ENCODE measurements around the gene CDC20. TPM values are rescaled to one million over a fixed set of nuclear protein-coding genes. Genes with fewer than 3 reads are reported as not detected.

The CDC20 gene
- total and polyA plus RNA-seq, 2 experiments from 2014 or later, result 207 to 252 TPM

DNA sequence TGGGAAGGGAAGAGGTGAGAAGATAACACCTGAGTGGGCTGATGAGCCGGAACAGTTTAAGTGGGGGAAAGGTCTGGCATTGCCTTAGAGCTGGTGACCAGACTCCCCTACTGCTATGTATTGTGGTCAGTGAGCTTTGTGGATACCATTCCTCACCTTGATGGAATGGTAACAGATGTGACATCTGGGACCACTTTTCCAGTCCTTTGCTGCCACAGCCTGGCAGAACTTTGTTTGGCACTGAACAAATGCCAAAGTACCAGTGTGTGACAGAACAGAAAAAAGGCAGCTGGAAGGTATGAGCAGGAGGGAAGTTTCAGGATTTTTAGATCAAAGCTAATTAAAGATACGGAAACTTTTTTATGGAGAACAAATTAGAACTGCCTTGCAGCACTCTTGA, 24.7 kb downstream of the CDC20 start:
- Histone ChIP-seq H2AFZ (no peak overlapping the region), H3K27me3 (ENCODE audit: insufficient read depth) (no peaks in the 10 kb centered on the region), H3K36me3 (ENCODE audit: insufficient read depth) (peaks cover 25% of the 10 kb centered on the region), H3K4me3 (no peak overlapping the region), H4K20me1 (replicated peaks; ENCODE audit: insufficient read depth) (peaks cover 5% of the 10 kb centered on the region; the same call in 1 of the 2 replicates), H3K4me1 (ENCODE audit: insufficient read depth) (peaks cover under 1% of the 10 kb centered on the region; the same call in 1 of the 2 replicates), H3F3A (replicated peaks; ENCODE audit: low read depth) (no peaks in the 10 kb centered on the region), H3K4me2 (no peak overlapping the region), H3K9me2 (ENCODE audit: insufficient read depth) (no peaks in the 10 kb centered on the region), H3K79me2 (replicated peaks; ENCODE audit: insufficient read depth) (peaks cover 12% of the 10 kb centered on the region), H3K27ac (ENCODE audit: low read depth) (no peak overlapping the region)
- Mint-ChIP-seq H3K9me3 (no peaks in the 10 kb centered on the region), H3K27ac (no peak overlapping the region), H3K36me3 (ENCODE audit: low read depth) (peaks cover 39% of the 10 kb centered on the region), H3K4me1 (peaks cover 1% of the 10 kb centered on the region), H3K27me3 (ENCODE audit: insufficient read depth, low read depth, poor library complexity) (peaks cover 3% of the 10 kb centered on the region), H3K4me3 (no peak overlapping the region)
- TF ChIP-seq, protein P1, sequence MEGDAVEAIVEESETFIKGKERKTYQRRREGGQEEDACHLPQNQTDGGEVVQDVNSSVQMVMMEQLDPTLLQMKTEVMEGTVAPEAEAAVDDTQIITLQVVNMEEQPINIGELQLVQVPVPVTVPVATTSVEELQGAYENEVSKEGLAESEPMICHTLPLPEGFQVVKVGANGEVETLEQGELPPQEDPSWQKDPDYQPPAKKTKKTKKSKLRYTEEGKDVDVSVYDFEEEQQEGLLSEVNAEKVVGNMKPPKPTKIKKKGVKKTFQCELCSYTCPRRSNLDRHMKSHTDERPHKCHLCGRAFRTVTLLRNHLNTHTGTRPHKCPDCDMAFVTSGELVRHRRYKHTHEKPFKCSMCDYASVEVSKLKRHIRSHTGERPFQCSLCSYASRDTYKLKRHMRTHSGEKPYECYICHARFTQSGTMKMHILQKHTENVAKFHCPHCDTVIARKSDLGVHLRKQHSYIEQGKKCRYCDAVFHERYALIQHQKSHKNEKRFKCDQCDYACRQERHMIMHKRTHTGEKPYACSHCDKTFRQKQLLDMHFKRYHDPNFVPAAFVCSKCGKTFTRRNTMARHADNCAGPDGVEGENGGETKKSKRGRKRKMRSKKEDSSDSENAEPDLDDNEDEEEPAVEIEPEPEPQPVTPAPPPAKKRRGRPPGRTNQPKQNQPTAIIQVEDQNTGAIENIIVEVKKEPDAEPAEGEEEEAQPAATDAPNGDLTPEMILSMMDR (conservative IDR thresholded peaks at IDR 0.05; ENCODE audit: low read depth in 2 of 2), result 0 out of 4 replicates have a peak, but pooled peaks of 1 of the 2 experiments have one; percentile 23
- TF ChIP-seq EZH2phosphoT487 (IDR thresholded peaks at IDR 0.05; ENCODE audit: unreplicated experiment) (no peak), EZH2 (IDR thresholded peaks at IDR 0.05; ENCODE audit: low read depth, unreplicated experiment) (no peak), NANOG (IDR thresholded peaks at IDR 0.05; ENCODE audit: borderline replicate concordance) (no peak)
- no peak for DNase-seq (ENCODE audit: low spot score)
- ATAC-seq, result no peak

DNA sequence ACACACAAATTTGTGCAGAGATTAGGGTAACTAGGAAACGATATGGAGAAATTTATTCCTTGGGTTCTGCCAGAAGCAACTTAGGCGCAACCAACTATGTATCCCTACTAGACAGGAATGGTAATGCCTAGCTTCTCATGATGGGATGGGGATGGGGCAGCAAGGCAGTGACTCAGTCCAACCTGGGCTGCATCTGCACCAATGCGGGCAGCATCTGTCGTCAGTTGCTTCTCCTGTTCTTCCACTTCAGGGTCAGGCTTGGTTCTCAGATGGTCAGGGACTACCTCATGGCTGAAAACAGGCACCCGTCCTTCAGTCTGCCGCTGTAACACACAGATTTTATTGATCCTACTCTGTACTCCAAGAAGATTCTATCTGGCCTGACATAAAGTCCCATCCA, 27.9 kb downstream of the CDC20 start:
- no peak overlapping the region for H2AFZ ChIP-seq
- peaks cover 11% of the 10 kb centered on the region for H4K20me1 ChIP-seq (replicated peaks; ENCODE audit: insufficient read depth)
- H3K27ac ChIP-seq (ENCODE audit: low read depth), result no peak overlapping the region
- H3K9me2 ChIP-seq (ENCODE audit: insufficient read depth), result no peaks in the 10 kb centered on the region
- peaks cover 15% of the 10 kb centered on the region for H3K4me1 Mint-ChIP-seq
- H3K9me3 Mint-ChIP-seq, result no peaks in the 10 kb centered on the region
- no peak overlapping the region for H3K4me3 ChIP-seq
- ATAC-seq, result no peak
- peaks cover 34% of the 10 kb centered on the region for H3K79me2 ChIP-seq (replicated peaks; ENCODE audit: insufficient read depth)
- H3K36me3 ChIP-seq (ENCODE audit: insufficient read depth), result peaks cover 25% of the 10 kb centered on the region
- no peak overlapping the region for H3K4me2 ChIP-seq
- no peak for DNase-seq (ENCODE audit: low spot score)
- no peaks in the 10 kb centered on the region for H3F3A ChIP-seq (replicated peaks; ENCODE audit: low read depth)
- H3K27me3 Mint-ChIP-seq (ENCODE audit: insufficient read depth, low read depth, poor library complexity), result peaks cover 5% of the 10 kb centered on the region
- no peaks in the 10 kb centered on the region for H3K27me3 ChIP-seq (ENCODE audit: insufficient read depth)
- H3K4me3 Mint-ChIP-seq, result no peak overlapping the region
- H3K4me1 ChIP-seq (ENCODE audit: insufficient read depth), result peaks cover 13% of the 10 kb centered on the region; the same call in 1 of the 2 replicates
- H3K27ac Mint-ChIP-seq, result no peak overlapping the region
- peaks cover 39% of the 10 kb centered on the region for H3K36me3 Mint-ChIP-seq (ENCODE audit: low read depth)
- TF ChIP-seq NANOG (IDR thresholded peaks at IDR 0.05; ENCODE audit: borderline replicate concordance), result no peak
- no peak for TF ChIP-seq ZNF331 (CRISPR knock-in tag; IDR thresholded peaks at IDR 0.05; ENCODE audit: low read depth)
- TF ChIP-seq, protein P2, sequence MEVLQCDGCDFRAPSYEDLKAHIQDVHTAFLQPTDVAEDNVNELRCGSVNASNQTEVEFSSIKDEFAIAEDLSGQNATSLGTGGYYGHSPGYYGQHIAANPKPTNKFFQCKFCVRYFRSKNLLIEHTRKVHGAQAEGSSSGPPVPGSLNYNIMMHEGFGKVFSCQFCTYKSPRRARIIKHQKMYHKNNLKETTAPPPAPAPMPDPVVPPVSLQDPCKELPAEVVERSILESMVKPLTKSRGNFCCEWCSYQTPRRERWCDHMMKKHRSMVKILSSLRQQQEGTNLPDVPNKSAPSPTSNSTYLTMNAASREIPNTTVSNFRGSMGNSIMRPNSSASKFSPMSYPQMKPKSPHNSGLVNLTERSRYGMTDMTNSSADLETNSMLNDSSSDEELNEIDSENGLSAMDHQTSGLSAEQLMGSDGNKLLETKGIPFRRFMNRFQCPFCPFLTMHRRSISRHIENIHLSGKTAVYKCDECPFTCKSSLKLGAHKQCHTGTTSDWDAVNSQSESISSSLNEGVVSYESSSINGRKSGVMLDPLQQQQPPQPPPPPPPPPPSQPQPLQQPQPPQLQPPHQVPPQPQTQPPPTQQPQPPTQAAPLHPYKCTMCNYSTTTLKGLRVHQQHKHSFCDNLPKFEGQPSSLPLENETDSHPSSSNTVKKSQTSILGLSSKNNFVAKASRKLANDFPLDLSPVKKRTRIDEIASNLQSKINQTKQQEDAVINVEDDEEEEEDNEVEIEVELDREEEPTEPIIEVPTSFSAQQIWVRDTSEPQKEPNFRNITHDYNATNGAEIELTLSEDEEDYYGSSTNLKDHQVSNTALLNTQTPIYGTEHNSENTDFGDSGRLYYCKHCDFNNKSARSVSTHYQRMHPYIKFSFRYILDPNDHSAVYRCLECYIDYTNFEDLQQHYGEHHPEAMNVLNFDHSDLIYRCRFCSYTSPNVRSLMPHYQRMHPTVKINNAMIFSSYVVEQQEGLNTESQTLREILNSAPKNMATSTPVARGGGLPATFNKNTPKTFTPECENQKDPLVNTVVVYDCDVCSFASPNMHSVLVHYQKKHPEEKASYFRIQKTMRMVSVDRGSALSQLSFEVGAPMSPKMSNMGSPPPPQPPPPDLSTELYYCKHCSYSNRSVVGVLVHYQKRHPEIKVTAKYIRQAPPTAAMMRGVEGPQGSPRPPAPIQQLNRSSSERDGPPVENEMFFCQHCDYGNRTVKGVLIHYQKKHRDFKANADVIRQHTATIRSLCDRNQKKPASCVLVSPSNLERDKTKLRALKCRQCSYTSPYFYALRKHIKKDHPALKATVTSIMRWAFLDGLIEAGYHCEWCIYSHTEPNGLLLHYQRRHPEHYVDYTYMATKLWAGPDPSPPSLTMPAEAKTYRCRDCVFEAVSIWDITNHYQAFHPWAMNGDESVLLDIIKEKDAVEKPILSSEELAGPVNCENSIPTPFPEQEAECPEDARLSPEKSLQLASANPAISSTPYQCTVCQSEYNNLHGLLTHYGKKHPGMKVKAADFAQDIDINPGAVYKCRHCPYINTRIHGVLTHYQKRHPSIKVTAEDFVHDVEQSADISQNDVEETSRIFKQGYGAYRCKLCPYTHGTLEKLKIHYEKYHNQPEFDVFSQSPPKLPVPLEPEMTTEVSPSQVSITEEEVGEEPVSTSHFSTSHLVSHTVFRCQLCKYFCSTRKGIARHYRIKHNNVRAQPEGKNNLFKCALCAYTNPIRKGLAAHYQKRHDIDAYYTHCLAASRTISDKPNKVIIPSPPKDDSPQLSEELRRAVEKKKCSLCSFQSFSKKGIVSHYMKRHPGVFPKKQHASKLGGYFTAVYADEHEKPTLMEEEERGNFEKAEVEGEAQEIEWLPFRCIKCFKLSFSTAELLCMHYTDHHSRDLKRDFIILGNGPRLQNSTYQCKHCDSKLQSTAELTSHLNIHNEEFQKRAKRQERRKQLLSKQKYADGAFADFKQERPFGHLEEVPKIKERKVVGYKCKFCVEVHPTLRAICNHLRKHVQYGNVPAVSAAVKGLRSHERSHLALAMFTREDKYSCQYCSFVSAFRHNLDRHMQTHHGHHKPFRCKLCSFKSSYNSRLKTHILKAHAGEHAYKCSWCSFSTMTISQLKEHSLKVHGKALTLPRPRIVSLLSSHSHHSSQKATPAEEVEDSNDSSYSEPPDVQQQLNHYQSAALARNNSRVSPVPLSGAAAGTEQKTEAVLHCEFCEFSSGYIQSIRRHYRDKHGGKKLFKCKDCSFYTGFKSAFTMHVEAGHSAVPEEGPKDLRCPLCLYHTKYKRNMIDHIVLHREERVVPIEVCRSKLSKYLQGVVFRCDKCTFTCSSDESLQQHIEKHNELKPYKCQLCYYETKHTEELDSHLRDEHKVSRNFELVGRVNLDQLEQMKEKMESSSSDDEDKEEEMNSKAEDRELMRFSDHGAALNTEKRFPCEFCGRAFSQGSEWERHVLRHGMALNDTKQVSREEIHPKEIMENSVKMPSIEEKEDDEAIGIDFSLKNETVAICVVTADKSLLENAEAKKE (CRISPR knock-in tag; IDR thresholded peaks at IDR 0.05), result no peak
- no peak for TF ChIP-seq CREB1 (CRISPR knock-in tag; IDR thresholded peaks at IDR 0.05; ENCODE audit: low read depth)
- TF ChIP-seq EZH2phosphoT487 (IDR thresholded peaks at IDR 0.05; ENCODE audit: unreplicated experiment), result no peak
- TF ChIP-seq, protein P1 (conservative IDR thresholded peaks at IDR 0.05; ENCODE audit: low read depth in 2 of 2), result no peak
- TF ChIP-seq, protein P3, sequence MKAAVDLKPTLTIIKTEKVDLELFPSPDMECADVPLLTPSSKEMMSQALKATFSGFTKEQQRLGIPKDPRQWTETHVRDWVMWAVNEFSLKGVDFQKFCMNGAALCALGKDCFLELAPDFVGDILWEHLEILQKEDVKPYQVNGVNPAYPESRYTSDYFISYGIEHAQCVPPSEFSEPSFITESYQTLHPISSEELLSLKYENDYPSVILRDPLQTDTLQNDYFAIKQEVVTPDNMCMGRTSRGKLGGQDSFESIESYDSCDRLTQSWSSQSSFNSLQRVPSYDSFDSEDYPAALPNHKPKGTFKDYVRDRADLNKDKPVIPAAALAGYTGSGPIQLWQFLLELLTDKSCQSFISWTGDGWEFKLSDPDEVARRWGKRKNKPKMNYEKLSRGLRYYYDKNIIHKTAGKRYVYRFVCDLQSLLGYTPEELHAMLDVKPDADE (IDR thresholded peaks at IDR 0.05), result no peak

Measured in GM23338 (cell line).